Naive thymus-derived CD4-positive, alpha-beta T cell (primary cell): ENCODE measurements around the gene SLC35F6. TPM values are rescaled to one million over a fixed set of nuclear protein-coding genes. Genes with fewer than 3 reads are reported as not detected.
A peak's percentile ranks its signal among the peaks of the same experiment; 100 is the strongest.

Experiments
- ATAC-seq: fragments of 150-1000 bp; cut with Tn5 transposase; 2 replicates; pipeline ENCODE4 v1.10.0; 2021; ENCODE audit warnings: mild to moderate bottlenecking, moderate library complexity
- CTCF ChIA-PET: fragments of 350-600 bp; sonication (Branson Sonifier 250); formaldehyde crosslinking; loops from one replicate; lab custom pipeline; 2021; ENCODE audit warnings: antibody characterized with exemption; lab: Charles Lee
- POLR2A ChIA-PET: fragments of 350-600 bp; sonication (Branson Sonifier 250); formaldehyde crosslinking; loops from one replicate; lab custom pipeline; 2021; ENCODE audit warnings: antibody characterized with exemption, inconsistent platforms; lab: Charles Lee
- DNase-seq, 9 donors: peaks; one replicate each; pipeline versions ENCODE4 v3.0.0 to v3.0.0-alpha.2; 2020 to 2022; ENCODE audit warnings: mixed read lengths in 1 of 9
- H3K27ac ChIP-seq: one replicate; pipeline ENCODE4 v1.7.0; 2013; ENCODE audit warnings: mild to moderate bottlenecking, low read depth, low read length, moderate library complexity
- H3K27me3 ChIP-seq, 2 donors: one replicate each; pipeline ENCODE4 v1.7.0; 2013; ENCODE audit warnings: low read length in 2 of 2, mild to moderate bottlenecking in 2 of 2, moderate library complexity in 2 of 2; ENCODE audit not compliant: control insufficient read depth in 2 of 2, insufficient read depth in 2 of 2
- H3K36me3 ChIP-seq, 3 experiments: 1 replicate in 2 of 3; 2 replicates in 1 of 3; pipeline ENCODE4 v1.7.0; 2013; ENCODE audit warnings: low read length in 3 of 3, mild to moderate bottlenecking in 3 of 3, moderate library complexity in 1 of 3; ENCODE audit not compliant: insufficient read depth in 3 of 3, control insufficient read depth in 2 of 3
- H3K4me1 ChIP-seq, 2 donors: one replicate each; pipeline ENCODE4 v1.7.0; 2013; ENCODE audit warnings: low read length in 2 of 2, mild to moderate bottlenecking in 2 of 2, moderate library complexity in 1 of 2; ENCODE audit not compliant: control insufficient read depth in 2 of 2, insufficient read depth in 2 of 2
- H3K4me3 ChIP-seq: 2 replicates; pipeline ENCODE4 v1.7.0; 2013; ENCODE audit warnings: mild to moderate bottlenecking, low read length
- H3K9me3 ChIP-seq, 3 experiments: 1 replicate in 2 of 3; 2 replicates in 1 of 3; pipeline ENCODE4 v1.7.0; 2013; ENCODE audit warnings: low read length in 3 of 3; ENCODE audit not compliant: control insufficient read depth in 2 of 3
- H3K27ac Mint-ChIP-seq, 9 donors: one replicate each; pipeline ENCODE4 v1.8.0; 2020 to 2022; ENCODE audit warnings: mixed read lengths in 9 of 9, mild to moderate bottlenecking in 8 of 9, moderate library complexity in 5 of 9, inconsistent platforms in 2 of 9
- H3K27me3 Mint-ChIP-seq, 5 donors: one replicate each; pipeline ENCODE4 v1.8.0; 2021 to 2022; ENCODE audit warnings: mixed read lengths in 5 of 5, mild to moderate bottlenecking in 1 of 5
- H3K36me3 Mint-ChIP-seq, 5 donors: one replicate each; pipeline ENCODE4 v1.8.0; 2020 to 2022; ENCODE audit warnings: mixed read lengths in 5 of 5, mild to moderate bottlenecking in 3 of 5, inconsistent platforms in 1 of 5
- H3K4me1 Mint-ChIP-seq, 7 donors: one replicate each; pipeline ENCODE4 v1.8.0; 2020 to 2022; ENCODE audit warnings: mixed read lengths in 7 of 7, mild to moderate bottlenecking in 3 of 7, inconsistent platforms in 1 of 7
- H3K4me3 Mint-ChIP-seq, 10 donors: one replicate each; pipeline ENCODE4 v1.8.0; 2020 to 2022; ENCODE audit warnings: mild to moderate bottlenecking in 10 of 10, mixed read lengths in 10 of 10, moderate library complexity in 6 of 10, inconsistent platforms in 2 of 10
- H3K9me3 Mint-ChIP-seq, 11 donors: one replicate each; pipeline ENCODE4 v1.8.0; 2020 to 2022; ENCODE audit warnings: mixed read lengths in 11 of 11, mild to moderate bottlenecking in 4 of 11, inconsistent platforms in 1 of 11, moderate library complexity in 1 of 11
- intact Hi-C, 2 donors: fragments of 100-400 bp; cut with micrococcal nuclease; formaldehyde crosslinking; loops; one replicate each; pipeline ENCODE4 v1.15.1; 2023
- polyA plus RNA-seq, 2 donors: library from polyadenylated mRNA; unstranded; fragments of 300-500 nt; fragmentation: Illumina TruSeq; gene quantifications; one replicate each; pipeline ENCODE4 v1.2.3, GENCODE V29; 2021
- total RNA-seq, 6 experiments: library from RNA in 5 of 6; stranded (reverse) in 5 of 6; gene quantifications; 1 replicate in 5 of 6; 2 replicates in 1 of 6; pipeline ENCODE4 v1.2.3 and lab custom pipeline; 2021 to 2026

Gene SLC35F6
- total and polyA plus RNA-seq, 7 experiments from 2014 or later, result 4.7 to 22.5 (median 19.1) TPM

DNA sequence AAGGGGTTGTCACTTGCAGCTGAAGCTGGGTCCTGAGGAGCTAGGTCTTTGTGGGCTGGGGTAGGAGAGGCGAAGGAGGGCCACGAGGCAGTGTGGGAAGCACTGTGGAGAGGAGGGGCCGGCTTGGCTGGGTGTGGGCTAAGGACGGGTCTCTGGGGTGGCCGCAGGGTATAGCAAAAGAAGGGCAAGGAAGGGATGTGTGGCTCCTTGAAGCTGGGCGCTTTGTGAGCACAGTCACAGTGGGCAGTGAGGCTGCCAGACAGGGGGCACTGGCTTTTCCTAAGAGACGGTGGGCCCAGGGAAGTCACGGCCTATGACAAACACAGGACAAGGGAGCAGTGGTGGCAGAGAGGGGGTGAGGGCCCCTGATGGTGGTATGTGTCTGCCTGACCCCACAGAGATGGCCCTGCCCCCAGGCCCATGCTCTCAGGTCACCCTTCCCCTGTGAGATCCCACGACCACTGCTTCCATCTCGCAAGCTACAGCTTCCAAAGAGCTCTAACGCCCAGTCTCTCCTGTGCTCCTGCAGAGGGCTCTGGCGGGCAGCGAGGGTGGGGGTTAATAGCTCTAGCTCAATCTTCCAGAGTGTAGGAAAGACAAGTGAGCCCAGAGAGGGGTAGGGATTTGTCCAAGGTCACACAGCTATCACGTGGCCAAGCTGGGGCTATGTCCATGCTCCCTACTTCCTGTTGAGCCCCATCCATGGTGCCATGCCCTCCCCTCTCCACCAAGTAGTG is 39.1 kb upstream of the SLC35F6 start:
- DNase-seq (no peak), ATAC-seq (no peak)
- Histone ChIP-seq H3K27me3 (no peaks in the 10 kb centered on the region), H3K4me3 (no peak overlapping the region), H3K9me3 (no peaks in the 10 kb centered on the region), H3K4me1 (no peaks in the 10 kb centered on the region), H3K36me3 (no peaks in the 10 kb centered on the region), H3K27ac (no peak overlapping the region)
- H3K27ac Mint-ChIP-seq, result peak overlapping the region in 1 of 9 donors; percentile 38
- intact Hi-C loops, result no loop called here
- no peak overlapping the region for H3K4me3 Mint-ChIP-seq
- H3K9me3 Mint-ChIP-seq, result no peaks in the 10 kb centered on the region
- H3K4me1 Mint-ChIP-seq, result no peaks in the 10 kb centered on the region
- CTCF ChIA-PET, result no interaction called here
- no peaks in the 10 kb centered on the region for H3K36me3 Mint-ChIP-seq
- H3K27me3 Mint-ChIP-seq, result peaks cover 0 to 7% (median 0%) of the 10 kb centered on the region in 5 donors
- POLR2A ChIA-PET, result no interaction called here

DNA sequence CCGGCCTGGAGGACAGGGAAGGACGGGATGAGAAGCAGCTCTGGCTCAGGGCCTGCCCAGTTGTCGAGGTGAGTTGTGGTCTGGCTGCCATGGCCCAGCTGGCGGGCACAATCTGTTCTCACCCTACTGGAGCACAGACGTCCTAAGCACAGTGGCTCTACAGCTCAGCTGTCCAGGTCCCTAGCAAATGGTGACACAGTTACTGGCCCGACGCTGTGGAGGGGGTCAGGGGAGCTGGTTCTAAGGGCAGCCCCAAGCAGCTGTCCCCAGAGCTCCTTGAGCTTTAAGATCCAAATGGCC is 38.6 kb upstream of the SLC35F6 start:
- intact Hi-C loops, result no loop called here
- no peaks in the 10 kb centered on the region for H3K9me3 Mint-ChIP-seq
- no peaks in the 10 kb centered on the region for H3K4me1 Mint-ChIP-seq
- no peak overlapping the region for H3K4me3 Mint-ChIP-seq
- H3K27me3 Mint-ChIP-seq, result peaks cover 0 to 7% (median 0%) of the 10 kb centered on the region in 5 donors
- ChIA-PET CTCF (no interaction called here), POLR2A (no interaction called here)
- no peaks in the 10 kb centered on the region for H3K36me3 Mint-ChIP-seq
- H3K4me3 ChIP-seq, result no peak overlapping the region
- ATAC-seq (no peak), DNase-seq (no peak)
- H3K4me1 ChIP-seq, result no peaks in the 10 kb centered on the region
- H3K27ac ChIP-seq, result no peak overlapping the region
- H3K36me3 ChIP-seq, result no peaks in the 10 kb centered on the region
- H3K27ac Mint-ChIP-seq, result no peak overlapping the region
- no peaks in the 10 kb centered on the region for H3K27me3 ChIP-seq
- H3K9me3 ChIP-seq, result no peaks in the 10 kb centered on the region

DNA sequence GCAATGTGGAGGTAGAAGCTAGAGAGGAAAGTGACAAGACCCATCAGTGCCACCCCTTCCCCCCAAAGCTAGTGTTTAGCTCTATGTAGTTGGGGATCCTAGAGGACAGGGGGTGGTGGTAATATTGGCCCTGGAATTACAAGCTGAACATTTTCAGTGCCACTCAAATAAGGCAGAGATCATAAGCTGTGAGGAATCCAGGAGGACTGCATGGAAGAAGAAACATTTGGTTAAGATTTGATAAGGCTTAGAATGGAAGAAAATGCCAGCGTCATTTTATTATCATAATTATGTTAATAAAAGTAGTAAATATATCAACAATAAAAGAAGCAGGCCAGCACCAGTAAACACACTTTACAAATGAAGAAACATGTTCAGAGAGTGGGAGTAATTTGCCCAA is 37.9 kb upstream of the SLC35F6 start:
- H3K4me1 ChIP-seq, result no peaks in the 10 kb centered on the region
- no peaks in the 10 kb centered on the region for H3K9me3 Mint-ChIP-seq
- CTCF ChIA-PET, result no interaction called here

DNA sequence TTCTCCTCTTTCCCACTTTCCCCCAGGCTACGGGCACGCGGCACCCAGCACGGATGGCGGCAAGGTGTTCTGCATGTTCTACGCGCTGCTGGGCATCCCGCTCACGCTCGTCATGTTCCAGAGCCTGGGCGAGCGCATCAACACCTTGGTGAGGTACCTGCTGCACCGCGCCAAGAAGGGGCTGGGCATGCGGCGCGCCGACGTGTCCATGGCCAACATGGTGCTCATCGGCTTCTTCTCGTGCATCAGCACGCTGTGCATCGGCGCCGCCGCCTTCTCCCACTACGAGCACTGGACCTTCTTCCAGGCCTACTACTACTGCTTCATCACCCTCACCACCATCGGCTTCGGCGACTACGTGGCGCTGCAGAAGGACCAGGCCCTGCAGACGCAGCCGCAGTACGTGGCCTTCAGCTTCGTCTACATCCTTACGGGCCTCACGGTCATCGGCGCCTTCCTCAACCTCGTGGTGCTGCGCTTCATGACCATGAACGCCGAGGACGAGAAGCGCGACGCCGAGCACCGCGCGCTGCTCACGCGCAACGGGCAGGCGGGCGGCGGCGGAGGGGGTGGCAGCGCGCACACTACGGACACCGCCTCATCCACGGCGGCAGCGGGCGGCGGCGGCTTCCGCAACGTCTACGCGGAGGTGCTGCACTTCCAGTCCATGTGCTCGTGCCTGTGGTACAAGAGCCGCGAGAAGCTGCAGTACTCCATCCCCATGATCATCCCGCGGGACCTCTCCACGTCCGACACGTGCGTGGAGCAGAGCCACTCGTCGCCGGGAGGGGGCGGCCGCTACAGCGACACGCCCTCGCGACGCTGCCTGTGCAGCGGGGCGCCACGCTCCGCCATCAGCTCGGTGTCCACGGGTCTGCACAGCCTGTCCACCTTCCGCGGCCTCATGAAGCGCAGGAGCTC is 36.2 kb upstream of the SLC35F6 start:
- H3K9me3 ChIP-seq, result no peaks in the 10 kb centered on the region
- Mint-ChIP-seq H3K27me3 (peaks cover 0 to 13% (median 2%) of the 10 kb centered on the region in 5 donors), H3K9me3 (no peaks in the 10 kb centered on the region), H3K4me3 (peak overlapping the region in 3 of 10 donors; percentile 29 to 48 (median 37)), H3K27ac (no peak overlapping the region), H3K36me3 (no peaks in the 10 kb centered on the region), H3K4me1 (no peaks in the 10 kb centered on the region)
- no peak overlapping the region for H3K27ac ChIP-seq
- H3K4me1 ChIP-seq, result no peaks in the 10 kb centered on the region
- H3K36me3 ChIP-seq, result no peaks in the 10 kb centered on the region
- POLR2A ChIA-PET, result interaction anchor here (0.6 kb wide), 1 partner anchor 674 kb away, joined by 3 read pairs; no protein-coding TSS in a partner anchor
- CTCF ChIA-PET, result interaction anchor here (1.2 kb wide), 1 partner anchor 14 kb away, joined by 3 read pairs; no protein-coding TSS in a partner anchor
- H3K4me3 ChIP-seq, result no peak overlapping the region
- intact Hi-C loops, result no loop called here
- H3K27me3 ChIP-seq, result no peaks in the 10 kb centered on the region
- ATAC-seq, result peak; percentile 46
- peak in 4 of 9 donors; percentile 10 to 34 (median 15) for DNase-seq

More for the DNA sequence above, 37.9 kb upstream of the SLC35F6 start:
- Mint-ChIP-seq H3K27ac (no peak overlapping the region), H3K4me3 (no peak overlapping the region), H3K36me3 (no peaks in the 10 kb centered on the region), H3K4me1 (no peaks in the 10 kb centered on the region), H3K27me3 (peaks cover 0 to 13% (median 0%) of the 10 kb centered on the region in 5 donors)
- Histone ChIP-seq H3K27ac (no peak overlapping the region), H3K9me3 (no peaks in the 10 kb centered on the region), H3K27me3 (no peaks in the 10 kb centered on the region), H3K4me3 (no peak overlapping the region), H3K36me3 (no peaks in the 10 kb centered on the region)
- POLR2A ChIA-PET, result no interaction called here
- DNase-seq, result no peak
- ATAC-seq, result no peak
- intact Hi-C loops, result no loop called here

DNA sequence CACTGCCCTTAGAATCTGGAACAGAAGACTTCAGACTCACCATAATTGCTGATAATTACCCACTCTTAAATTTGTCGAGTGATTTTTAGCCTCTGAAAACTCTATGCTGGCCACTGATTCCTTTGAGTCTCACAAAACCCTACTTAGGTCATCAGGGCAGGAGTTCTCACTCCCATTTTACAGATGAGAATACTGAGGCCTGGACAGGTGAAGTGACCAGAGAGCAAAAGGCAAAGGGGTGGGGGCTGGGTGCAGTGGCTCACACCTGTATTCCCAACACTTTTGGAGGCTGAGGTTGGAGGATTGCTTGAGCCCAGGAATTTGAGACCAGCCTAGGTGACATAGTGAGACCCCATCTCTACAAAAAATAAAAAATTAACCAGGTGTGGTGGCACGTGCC is 34.8 kb upstream of the SLC35F6 start:
- DNase-seq (no peak), ATAC-seq (no peak)
- POLR2A ChIA-PET, result no interaction called here
- Mint-ChIP-seq H3K27ac (no peak overlapping the region), H3K27me3 (peaks cover 0 to 16% (median 4%) of the 10 kb centered on the region in 5 donors), H3K4me3 (no peak overlapping the region), H3K36me3 (no peaks in the 10 kb centered on the region), H3K4me1 (no peaks in the 10 kb centered on the region), H3K9me3 (no peaks in the 10 kb centered on the region)
- CTCF ChIA-PET, result interaction anchor here (1.2 to 1.3 kb wide), 2 partner anchors 13 to 15 kb away, joined by 3 to 5 read pairs; no protein-coding TSS in a partner anchor
- no peaks in the 10 kb centered on the region for H3K36me3 ChIP-seq
- H3K27ac ChIP-seq, result no peak overlapping the region
- H3K4me1 ChIP-seq, result no peaks in the 10 kb centered on the region
- intact Hi-C loops, result no loop called here
- no peaks in the 10 kb centered on the region for H3K9me3 ChIP-seq
- no peak overlapping the region for H3K4me3 ChIP-seq
- no peaks in the 10 kb centered on the region for H3K27me3 ChIP-seq

DNA sequence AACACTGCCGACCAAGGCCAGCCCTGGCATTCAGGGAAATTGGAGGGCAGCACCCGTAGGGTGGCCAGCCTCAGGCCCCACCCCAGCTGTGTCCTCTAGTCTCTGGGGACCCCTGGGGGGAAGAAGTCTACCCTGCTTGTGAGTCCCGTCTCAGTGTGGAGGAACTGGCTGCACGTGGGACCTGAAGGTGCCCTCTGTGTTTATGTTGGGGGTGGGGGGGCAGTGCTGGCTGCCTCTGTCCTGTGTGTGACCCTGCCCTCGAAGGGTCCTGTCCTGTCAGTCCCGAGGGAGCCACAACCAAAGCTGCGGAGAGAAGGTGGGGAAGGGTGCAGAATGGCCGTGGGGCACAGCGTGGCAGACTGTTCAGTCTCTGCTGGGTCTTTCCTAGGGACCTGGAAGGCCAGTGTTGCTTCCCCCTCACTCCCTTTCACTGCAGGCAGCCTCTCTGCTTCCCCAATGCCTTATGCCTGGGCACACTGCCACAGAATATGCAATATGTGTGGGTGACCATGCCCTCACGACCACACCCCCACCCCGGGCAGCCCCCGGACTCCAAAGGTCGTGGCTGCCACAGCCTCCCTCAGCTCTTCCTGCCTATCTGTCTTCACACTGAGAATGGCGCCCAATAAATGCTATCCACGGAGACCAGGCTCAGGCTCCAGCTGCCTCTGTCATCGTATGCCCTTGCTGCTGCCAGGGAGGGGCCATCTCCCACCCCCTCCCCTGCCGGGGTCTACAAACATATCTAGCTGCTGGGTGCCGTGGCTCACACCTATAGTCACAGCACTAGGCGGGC is 33.3 kb upstream of the SLC35F6 start:
- no peak overlapping the region for H3K4me3 ChIP-seq
- no peak for ATAC-seq
- no peaks in the 10 kb centered on the region for H3K36me3 ChIP-seq
- no peaks in the 10 kb centered on the region for H3K4me1 ChIP-seq
- H3K27ac ChIP-seq, result no peak overlapping the region
- H3K27me3 ChIP-seq, result no peaks in the 10 kb centered on the region
- intact Hi-C loops, result no loop called here
- Mint-ChIP-seq H3K4me3 (no peak overlapping the region), H3K27ac (no peak overlapping the region), H3K27me3 (peaks cover 0 to 16% (median 4%) of the 10 kb centered on the region in 5 donors), H3K36me3 (no peaks in the 10 kb centered on the region), H3K9me3 (no peaks in the 10 kb centered on the region), H3K4me1 (no peaks in the 10 kb centered on the region)
- no peaks in the 10 kb centered on the region for H3K9me3 ChIP-seq
- CTCF ChIA-PET, result interaction anchor here (1.3 kb wide), 1 partner anchor 14 kb away, joined by 5 read pairs; no protein-coding TSS in a partner anchor
- no peak for DNase-seq
- POLR2A ChIA-PET, result no interaction called here
